Measurements from ENCODE around the gene PTMA. TPM values are rescaled to one million over a fixed set of nuclear protein-coding genes. Genes with fewer than 3 reads are reported as not detected.

PTMA gene
- polyA plus RNA-seq, 1 donor from 2014 or later, result 2,091 TPM

- Histone ChIP-seq H3K4me3 (ENCODE audit: low read length) (no peak overlapping the region), H3K27ac (ENCODE audit: low read length) (no peak overlapping the region), H3K79me2 (replicated peaks; ENCODE audit: insufficient read depth, low read length) (no peaks in the 10 kb centered on the region), H3K36me3 (ENCODE audit: insufficient read depth, low read length) (no peaks in the 10 kb centered on the region), H2AFZ (ENCODE audit: low read depth, low read length) (no peak overlapping the region), H3K9ac (ENCODE audit: low read length) (no peak overlapping the region), H4K20me1 (ENCODE audit: insufficient read depth) (no peaks in the 10 kb centered on the region), H3K9me2 (ENCODE audit: insufficient read depth, low read length) (no peaks in the 10 kb centered on the region), H3K27me3 (ENCODE audit: insufficient read depth, low read depth, low read length) (no peaks in the 10 kb centered on the region), H3K9me3 (ENCODE audit: low read length) (no peaks in the 10 kb centered on the region), H3K4me2 (ENCODE audit: low read length) (no peak overlapping the region), H3F3A (ENCODE audit: insufficient read depth, low read length, poor library complexity, severe bottlenecking) (no peaks in the 10 kb centered on the region)
- TF ChIP-seq TAF1 (IDR thresholded peaks at IDR 0.05; ENCODE audit: low read depth), result no peak
- TF ChIP-seq EP300 (conservative IDR thresholded peaks at IDR 0.05; ENCODE audit: poor library complexity, severe bottlenecking), result no peak
- TF ChIP-seq CTCF (IDR thresholded peaks at IDR 0.05; ENCODE audit: poor library complexity, severe bottlenecking), result no peak
- TF ChIP-seq RAD21 (conservative IDR thresholded peaks at IDR 0.05), result no peak
- no peak for TF ChIP-seq REST (IDR thresholded peaks at IDR 0.05; ENCODE audit: borderline replicate concordance)
- no peak for TF ChIP-seq SMC3 (conservative IDR thresholded peaks at IDR 0.05; ENCODE audit: poor library complexity)
- TF ChIP-seq MXI1 (conservative IDR thresholded peaks at IDR 0.05; ENCODE audit: poor library complexity, severe bottlenecking), result no peak
- TF ChIP-seq POLR2AphosphoS5 (IDR thresholded peaks at IDR 0.05), result no peak
- no peak for TF ChIP-seq EZH2 (IDR thresholded peaks at IDR 0.05; ENCODE audit: borderline replicate concordance, insufficient read depth, low read length, poor library complexity, severe bottlenecking)
Observed at GRCh38 chr2:231722721-231723307, 14.5 kb downstream of the PTMA start.

- no peak overlapping the region for H3K4me2 ChIP-seq (ENCODE audit: low read length)
- H3K9me3 ChIP-seq (ENCODE audit: low read length), result no peaks in the 10 kb centered on the region
- no peak overlapping the region for H3K4me3 ChIP-seq (ENCODE audit: low read length)
- H3K27me3 ChIP-seq (ENCODE audit: insufficient read depth, low read depth, low read length), result no peaks in the 10 kb centered on the region
- no peak for TF ChIP-seq POLR2AphosphoS5 (IDR thresholded peaks at IDR 0.05)
- TF ChIP-seq RAD21 (conservative IDR thresholded peaks at IDR 0.05), result no peak
- no peak for TF ChIP-seq EZH2 (IDR thresholded peaks at IDR 0.05; ENCODE audit: borderline replicate concordance, insufficient read depth, low read length, poor library complexity, severe bottlenecking)
- TF ChIP-seq EP300 (conservative IDR thresholded peaks at IDR 0.05; ENCODE audit: poor library complexity, severe bottlenecking), result no peak
- no peak for TF ChIP-seq TAF1 (IDR thresholded peaks at IDR 0.05; ENCODE audit: low read depth)
- TF ChIP-seq CTCF (IDR thresholded peaks at IDR 0.05; ENCODE audit: poor library complexity, severe bottlenecking), result no peak
- TF ChIP-seq MXI1 (conservative IDR thresholded peaks at IDR 0.05; ENCODE audit: poor library complexity, severe bottlenecking), result no peak
- no peak for TF ChIP-seq SMC3 (conservative IDR thresholded peaks at IDR 0.05; ENCODE audit: poor library complexity)
- no peak for TF ChIP-seq REST (IDR thresholded peaks at IDR 0.05; ENCODE audit: borderline replicate concordance)
- no peaks in the 10 kb centered on the region for H3F3A ChIP-seq (ENCODE audit: insufficient read depth, low read length, poor library complexity, severe bottlenecking)
- H3K9ac ChIP-seq (ENCODE audit: low read length), result no peak overlapping the region
- H3K9me2 ChIP-seq (ENCODE audit: insufficient read depth, low read length), result no peaks in the 10 kb centered on the region
- no peak overlapping the region for H3K27ac ChIP-seq (ENCODE audit: low read length)
- no peaks in the 10 kb centered on the region for H3K36me3 ChIP-seq (ENCODE audit: insufficient read depth, low read length)
- H2AFZ ChIP-seq (ENCODE audit: low read depth, low read length), result no peak overlapping the region
- H4K20me1 ChIP-seq (ENCODE audit: insufficient read depth), result no peaks in the 10 kb centered on the region
- no peaks in the 10 kb centered on the region for H3K79me2 ChIP-seq (replicated peaks; ENCODE audit: insufficient read depth, low read length)
Observed at GRCh38 chr2:231725476-231725875, 17.2 kb downstream of the PTMA start.

All from neural cell (in vitro differentiated cells).